ENCODE results near the gene PARD3. TPM values are rescaled to one million over a fixed set of nuclear protein-coding genes. Genes with fewer than 3 reads are reported as not detected.

PARD3 gene
- total RNA-seq, 1 experiment from 2014 or later, result 61.9 TPM

DNA sequence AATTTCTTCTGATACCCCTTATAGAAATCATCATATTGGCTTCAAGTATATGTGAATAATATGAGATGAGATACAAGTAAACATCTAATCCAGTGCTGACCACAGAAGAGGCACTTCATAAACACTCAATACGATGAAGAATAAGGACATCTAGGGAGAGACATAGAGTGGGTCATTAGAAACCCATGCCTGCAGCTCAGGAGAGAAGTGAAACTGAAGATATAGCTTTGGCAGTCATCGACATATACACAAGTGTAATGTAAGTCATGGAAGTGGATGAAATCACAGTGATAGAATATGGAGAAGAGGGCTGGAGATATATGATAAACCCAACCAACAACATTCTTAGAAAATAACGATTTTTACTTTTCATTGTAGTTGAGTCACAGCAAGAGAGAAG is 665.0 kb downstream of the PARD3 start:
- in situ Hi-C loops (cut with HindIII; ENCODE audit: low sequenced_read_pairs), result no loop called here
- DNase-seq (ENCODE audit: low spot score), result no peak

DNA sequence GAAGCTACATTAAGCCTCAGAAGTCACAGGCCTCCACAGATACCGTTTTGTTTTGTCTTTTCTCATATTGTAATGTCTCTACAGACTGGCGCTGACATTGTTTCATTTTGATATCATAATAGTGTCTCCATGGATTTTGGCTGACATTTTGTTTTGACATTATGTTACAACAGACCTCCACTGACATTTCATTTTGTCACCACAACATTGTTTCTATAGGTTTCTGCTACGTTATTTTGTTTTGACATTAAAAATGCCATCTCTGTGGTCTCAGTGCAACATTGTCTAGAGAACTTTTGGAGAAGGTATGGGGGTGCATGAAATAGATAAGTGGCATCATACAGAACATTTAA is 666.8 kb downstream of the PARD3 start:
- in situ Hi-C loops (cut with HindIII; ENCODE audit: low sequenced_read_pairs), result no loop called here
- DNase-seq (ENCODE audit: low spot score), result no peak

DNA sequence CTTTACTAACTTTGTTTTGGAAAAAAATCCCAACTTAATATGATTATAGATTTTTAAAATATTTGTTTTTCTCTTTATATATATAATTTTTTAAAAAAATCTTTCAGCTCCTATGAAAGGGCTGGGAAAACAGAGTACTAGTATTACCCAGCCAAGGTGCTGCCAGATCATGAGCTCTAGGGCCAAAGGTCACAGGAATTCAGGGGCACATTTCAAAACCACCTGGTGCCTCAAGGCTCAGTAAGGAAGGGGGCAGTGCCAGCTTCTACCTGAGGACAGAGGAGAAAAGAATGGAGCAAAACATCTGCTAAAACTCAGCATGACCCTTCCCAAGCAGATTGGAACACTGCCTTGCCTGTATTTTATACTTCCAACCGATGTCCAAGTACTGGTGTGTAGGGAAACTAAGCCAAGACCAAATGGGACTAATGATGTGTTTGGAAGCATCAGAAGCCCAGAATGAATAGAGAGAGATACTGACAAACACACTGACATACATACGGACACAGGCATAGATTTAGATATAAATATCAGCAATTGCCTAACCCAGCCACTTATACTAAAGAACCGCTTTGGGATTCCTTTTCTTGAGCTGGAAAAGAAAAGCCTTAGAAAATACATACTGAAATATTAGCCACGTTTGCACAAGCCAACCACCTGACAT is 667.3 kb downstream of the PARD3 start:
- in situ Hi-C loops (cut with HindIII; ENCODE audit: low sequenced_read_pairs), result no loop called here
- DNase-seq (ENCODE audit: low spot score), result no peak

DNA sequence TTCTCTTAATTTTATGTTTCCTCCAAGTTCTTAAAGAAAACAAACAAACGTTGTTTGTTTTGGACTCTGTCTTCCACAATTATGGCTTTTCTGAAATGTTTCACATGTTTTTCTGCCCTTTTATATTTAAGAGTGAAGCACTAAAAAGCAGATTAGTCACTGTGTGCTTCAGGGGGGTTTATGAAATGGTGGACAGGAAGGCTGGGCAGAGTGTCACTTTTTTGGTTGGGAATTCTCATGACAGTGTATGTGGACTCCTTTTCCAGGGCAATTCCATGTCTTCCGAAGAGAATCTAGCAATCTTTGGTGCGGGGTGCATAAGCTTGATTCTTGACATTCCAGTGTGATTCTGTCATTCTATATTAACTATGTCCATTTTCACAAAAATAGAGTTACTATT is 669.4 kb downstream of the PARD3 start:
- no peak for DNase-seq (ENCODE audit: low spot score)
- in situ Hi-C loops (cut with HindIII; ENCODE audit: low sequenced_read_pairs), result no loop called here

DNA sequence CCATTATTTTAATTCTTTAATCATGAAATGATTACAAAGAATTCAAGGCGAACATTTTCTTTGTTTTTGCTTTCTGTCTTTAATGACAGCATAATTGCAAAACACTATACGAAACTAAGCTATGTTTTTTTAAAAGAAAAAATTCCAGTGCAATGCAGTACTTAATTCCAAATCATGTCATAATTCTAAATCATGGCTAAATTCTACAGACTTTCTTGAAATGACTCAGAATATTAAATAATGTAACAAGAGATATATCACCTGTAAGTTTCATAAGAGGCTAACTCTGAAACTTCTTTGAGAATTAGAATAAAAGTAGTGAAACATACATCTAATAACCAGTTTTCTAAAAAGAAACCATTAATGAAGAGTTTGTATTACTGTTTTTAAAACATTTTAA is 671.6 kb downstream of the PARD3 start:
- in situ Hi-C loops (cut with HindIII; ENCODE audit: low sequenced_read_pairs), result no loop called here
- no peak for DNase-seq (ENCODE audit: low spot score)

DNA sequence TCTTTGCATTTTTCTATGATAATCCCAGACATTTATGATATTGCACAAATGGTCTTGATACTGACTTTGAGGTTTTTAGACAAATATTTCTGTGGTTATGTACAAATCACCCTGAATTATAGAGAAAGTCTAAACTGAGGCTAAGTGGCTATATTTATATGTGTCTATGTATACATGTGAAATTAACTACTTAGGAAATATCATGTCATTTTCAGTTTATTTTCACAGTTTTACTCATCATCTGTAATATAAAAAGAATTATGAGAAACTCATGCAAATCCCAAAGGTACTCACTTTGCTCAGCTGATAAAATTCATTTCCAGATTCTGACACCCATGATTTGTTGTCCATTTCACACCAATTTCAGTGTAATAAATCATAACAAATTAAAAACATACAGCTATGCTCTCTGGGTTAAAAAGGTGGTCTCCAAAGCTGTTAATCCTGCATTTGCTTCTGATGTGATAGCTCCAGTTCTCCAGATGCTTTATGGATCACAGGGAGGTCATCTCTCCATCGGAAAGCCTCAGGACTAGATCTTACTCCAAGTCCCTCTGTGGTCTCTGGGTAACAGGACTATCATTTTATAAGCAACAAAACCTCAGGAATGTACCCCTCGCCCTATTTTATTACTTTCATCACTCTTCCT is 673.9 kb downstream of the PARD3 start:
- DNase-seq (ENCODE audit: low spot score), result no peak
- in situ Hi-C loops (cut with HindIII; ENCODE audit: low sequenced_read_pairs), result no loop called here

DNA sequence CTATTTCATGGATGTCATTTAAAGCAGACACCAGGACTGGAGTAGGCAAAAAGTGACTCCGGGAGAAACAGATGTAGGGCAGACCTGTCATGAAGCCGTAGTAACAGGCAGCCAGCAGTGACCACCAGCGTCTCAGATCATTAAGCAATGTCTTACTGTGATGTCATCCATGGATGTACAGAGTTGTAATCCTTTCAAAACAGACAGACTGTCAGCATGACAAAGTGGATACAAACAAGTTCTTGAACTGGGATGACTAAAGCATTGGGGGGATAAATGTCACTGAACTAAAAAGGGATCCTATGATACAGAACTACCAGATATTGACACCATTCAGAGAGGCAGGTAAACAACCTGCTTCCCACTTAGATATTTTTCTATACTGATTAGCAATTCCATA is 675.5 kb downstream of the PARD3 start:
- in situ Hi-C loops (cut with HindIII; ENCODE audit: low sequenced_read_pairs), result no loop called here
- DNase-seq (ENCODE audit: low spot score), result no peak

DNA sequence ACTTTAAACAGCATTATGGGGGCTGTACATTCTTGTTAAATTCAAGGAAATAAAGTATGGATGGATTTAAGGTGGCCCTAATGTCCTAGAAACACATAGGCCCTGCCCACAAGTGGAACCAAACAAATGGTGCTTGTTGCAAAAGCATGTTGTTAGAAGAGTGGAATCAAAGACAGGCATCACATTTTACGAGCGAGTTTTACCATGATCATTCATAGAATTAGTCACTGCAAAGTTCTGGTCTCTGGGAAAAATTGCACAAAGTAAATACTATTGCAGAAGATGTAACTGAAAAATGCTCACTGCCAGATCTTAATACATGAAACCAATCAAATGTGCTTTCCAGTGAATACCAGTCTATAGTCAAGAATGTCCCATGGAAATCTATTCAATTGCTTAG is 677.1 kb downstream of the PARD3 start:
- in situ Hi-C loops (cut with HindIII; ENCODE audit: low sequenced_read_pairs), result no loop called here
- DNase-seq (ENCODE audit: low spot score), result no peak

DNA sequence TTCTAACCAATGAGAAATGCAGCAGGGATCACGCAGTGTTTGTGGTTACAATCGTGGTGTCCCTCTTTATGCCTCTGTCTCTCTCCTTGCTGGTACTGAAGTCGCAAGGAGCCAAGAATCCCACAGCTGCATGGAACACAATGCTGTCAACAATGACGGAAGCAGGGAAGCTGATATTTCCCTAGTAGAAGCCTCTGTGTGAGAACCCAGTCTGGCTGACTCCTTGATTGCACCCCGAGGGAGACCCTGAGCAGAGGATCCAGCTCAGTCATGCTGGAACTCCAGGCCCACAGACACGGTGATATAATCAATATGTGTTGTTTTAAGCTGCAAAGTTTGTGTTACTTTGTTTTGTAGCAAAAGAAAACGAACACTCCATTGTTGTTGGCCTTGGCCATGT is 677.9 kb downstream of the PARD3 start:
- DNase-seq (ENCODE audit: low spot score), result no peak
- in situ Hi-C loops (cut with HindIII; ENCODE audit: low sequenced_read_pairs), result no loop called here

DNA sequence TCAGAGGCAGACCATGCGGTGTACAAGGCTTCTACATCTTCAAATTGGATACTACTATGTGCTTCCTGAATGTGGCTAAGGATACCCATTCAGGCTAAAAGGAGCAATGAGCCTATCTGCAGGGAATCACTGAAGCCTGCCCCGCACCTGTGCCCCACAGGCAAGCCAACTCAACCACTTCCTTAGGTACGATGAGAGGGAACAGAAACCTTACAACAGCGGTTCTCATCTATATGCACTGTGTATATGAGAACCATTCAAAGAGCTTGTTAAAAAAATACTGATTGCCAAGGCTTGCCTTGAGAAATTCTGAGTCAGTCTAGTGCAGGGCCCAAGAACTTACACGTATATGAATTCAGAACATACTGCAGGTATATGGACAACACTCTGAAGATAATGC is 679.6 kb downstream of the PARD3 start:
- no peak for DNase-seq (ENCODE audit: low spot score)
- in situ Hi-C loops (cut with HindIII; ENCODE audit: low sequenced_read_pairs), result no loop called here

DNA sequence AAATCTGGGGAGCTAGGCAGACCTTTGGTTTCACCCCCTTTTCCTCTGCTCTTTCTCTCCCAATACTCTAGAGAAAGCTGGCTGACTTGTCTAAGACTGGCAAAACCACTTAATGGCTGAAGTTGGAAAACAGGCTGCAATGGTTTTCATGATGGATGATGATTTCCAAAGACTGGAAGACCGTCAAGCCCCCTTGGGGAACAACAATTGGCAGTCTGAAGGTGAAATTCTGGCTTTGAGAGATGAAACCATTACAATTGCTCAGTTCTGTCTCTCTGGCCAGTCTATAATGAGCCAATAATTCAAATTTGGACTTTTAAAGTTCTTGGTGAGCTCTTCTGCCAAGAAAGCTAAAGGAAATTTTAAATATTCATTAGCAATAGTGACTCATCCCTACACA is 680.5 kb downstream of the PARD3 start:
- DNase-seq (ENCODE audit: low spot score), result no peak
- in situ Hi-C loops (cut with HindIII; ENCODE audit: low sequenced_read_pairs), result no loop called here

DNA sequence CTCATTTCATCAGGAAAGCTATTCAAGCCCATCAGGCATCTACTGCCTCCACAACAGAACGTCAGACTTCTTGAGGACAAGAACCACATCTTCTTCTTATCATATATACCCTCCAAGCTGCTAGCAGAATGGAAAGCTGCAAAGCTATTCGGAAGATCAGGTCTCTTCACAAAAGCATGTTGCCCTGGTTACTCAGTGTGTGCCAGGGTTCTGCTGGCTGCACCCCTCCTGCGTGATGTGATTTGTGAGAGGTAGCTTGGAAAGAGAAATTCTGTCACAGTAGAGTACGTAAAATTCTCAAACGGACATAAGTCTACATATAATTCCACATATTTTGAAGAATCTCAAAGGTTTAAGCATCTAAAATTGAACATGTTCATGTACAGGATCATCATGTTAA is 681.7 kb downstream of the PARD3 start:
- no peak for DNase-seq (ENCODE audit: low spot score)
- in situ Hi-C loops (cut with HindIII; ENCODE audit: low sequenced_read_pairs), result no loop called here

DNA sequence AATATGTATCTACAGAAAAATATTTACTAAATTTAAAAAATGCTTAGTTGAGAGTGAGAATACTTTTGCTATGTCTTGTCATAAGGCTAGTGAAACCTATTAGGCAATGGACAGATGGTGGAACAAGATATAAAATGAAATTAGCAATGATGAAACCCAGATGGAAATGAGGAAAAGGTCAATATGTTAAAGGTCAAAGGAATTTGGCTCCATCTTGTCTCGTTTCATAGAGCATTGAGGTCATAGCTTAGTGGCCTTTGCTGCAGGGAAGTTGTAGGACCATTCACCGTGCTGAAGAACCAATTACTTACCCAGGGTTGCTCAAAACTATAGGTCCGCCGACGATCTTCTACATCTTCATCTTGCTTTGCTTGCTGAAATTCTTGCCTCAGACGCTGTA is 683.9 kb downstream of the PARD3 start:
- DNase-seq (ENCODE audit: low spot score), result no peak
- in situ Hi-C loops (cut with HindIII; ENCODE audit: low sequenced_read_pairs), result no loop called here

DNA sequence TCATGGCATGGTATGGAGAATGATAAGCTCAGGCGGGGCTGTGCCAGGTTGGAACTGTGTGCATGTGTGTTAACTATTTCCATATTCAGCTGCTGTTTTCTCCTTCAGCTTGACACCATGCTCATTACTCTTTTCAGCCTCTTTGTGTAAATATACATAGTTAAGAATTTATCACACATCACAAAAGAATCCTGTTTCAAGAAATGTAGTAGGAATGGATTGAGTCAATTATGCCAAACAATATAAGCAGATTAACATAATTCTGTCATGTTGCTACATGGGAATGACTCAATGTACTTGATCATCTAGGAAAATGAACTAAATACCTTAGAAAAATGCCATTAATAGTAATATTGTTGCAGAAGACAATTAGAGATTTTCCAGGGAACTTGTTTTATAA is 687.4 kb downstream of the PARD3 start:
- in situ Hi-C loops (cut with HindIII; ENCODE audit: low sequenced_read_pairs), result no loop called here
- DNase-seq (ENCODE audit: low spot score), result no peak

DNA sequence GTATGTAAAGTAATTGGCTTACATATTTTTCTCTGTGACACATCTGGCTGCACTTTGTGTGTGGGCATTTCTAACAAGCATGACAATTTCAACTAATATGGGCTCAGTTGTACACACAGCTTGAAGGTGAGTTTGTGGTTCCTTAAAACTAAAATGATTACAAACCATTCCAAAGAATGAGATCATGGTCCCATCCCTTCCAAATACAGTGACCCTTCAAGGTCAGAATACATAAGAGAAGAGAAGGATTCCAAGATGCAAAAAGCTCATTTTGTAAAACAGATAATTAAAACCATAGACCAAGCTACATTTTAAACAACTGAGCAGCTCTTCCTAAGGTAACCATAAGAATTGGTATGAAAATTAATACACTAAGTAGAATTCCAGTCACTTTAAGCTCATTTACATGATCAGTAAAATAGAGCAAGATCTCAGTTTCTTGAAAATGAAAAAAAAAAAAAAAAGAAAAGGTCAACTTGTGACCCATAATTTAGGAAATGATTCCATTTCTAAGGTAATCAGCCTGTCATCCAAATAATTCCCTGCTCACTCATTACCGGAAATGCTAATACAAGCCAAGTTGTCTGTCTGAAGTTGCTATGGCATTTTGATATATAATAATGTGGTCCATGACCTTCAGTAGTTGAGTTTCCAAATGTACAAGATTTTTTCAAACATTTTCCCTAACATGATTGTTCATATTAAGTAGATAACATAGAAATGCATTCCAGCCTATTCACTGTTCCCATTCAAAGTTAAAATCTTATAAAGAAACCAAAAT is 688.5 kb downstream of the PARD3 start:
- in situ Hi-C loops (cut with HindIII; ENCODE audit: low sequenced_read_pairs), result no loop called here
- DNase-seq (ENCODE audit: low spot score), result no peak

DNA sequence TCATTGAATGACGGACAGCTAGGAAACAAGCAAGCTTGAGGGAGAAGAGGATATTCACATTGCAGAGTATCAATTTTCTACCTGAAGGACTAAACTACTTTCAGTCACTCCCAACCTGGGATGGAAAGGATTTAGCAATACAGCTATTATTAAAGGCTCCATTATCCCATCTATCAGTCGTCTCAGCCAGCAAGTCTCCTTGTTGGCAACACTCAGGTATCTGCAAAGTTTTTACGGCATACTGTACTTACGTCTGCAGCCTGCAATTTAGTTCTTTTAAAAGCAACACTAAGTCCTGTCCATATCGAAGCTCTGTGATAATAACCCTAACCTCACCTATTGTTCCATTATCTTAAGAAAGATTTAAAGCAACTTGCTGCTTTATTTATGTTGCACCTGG is 689.4 kb downstream of the PARD3 start:
- no peak for DNase-seq (ENCODE audit: low spot score)
- in situ Hi-C loops (cut with HindIII; ENCODE audit: low sequenced_read_pairs), result no loop called here

DNA sequence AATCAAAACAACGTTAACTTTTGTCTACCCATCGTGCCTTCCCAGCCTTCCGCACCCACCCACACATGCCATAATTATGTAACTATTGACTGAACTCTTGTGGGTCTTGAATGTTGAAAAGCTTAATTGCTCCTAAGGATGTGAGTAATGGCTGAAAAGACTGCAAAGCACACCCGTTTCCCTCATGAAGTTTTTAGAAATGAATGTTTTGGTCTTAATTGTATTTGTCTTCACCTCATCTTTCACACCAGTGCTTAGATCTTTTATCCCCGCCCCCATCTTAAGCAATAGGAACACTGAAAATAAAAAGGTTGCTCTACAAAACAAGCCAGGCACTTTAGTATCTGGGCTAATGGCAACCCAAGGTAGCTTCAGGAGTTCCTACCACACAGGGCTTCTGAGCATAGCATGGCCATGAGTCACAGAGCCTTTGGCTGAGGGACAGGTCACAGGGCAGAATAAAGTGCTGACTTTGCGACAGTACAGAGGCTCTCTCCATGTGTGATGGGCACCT is 690.5 kb downstream of the PARD3 start:
- in situ Hi-C loops (cut with HindIII; ENCODE audit: low sequenced_read_pairs), result no loop called here
- no peak for DNase-seq (ENCODE audit: low spot score)

DNA sequence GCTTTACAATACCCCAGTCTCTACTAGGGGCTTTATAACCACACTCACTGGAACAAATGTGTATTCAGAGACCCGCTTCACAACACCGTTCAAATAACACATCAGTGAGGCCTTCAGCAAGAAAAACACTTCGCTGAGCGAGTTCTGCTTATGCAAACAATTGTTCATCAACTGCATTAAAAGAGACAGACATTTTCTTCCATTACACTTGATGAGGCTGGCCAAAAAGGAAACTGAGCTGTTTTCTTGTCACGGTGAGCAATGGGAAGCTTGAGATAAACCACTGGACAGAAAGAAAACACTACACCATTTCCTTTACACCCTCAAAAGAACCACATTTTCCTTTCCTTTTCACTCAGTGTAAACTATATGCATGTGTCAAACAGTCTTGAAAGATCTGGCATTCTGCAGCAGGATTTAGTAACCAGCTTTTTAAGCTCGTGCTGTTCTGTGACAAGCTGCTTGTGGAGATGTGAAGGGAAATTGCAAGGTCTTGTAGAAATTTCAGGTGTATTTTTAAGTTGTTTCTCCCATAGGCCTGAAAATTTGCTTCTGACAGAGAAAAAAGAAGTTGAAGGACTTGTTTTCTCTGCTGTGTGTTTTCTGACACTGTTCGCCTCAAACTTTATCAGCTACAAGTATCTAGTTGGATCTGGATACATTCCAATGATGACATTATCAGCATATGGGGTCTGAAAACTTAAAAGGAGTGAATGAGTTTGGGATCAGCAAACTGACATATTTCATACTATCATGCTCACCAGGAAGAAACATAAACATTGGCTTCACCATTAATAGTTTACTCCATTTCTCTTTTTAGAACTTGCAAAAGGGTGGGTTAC is 693.1 kb downstream of the PARD3 start:
- in situ Hi-C loops (cut with HindIII; ENCODE audit: low sequenced_read_pairs), result no loop called here
- no peak for DNase-seq (ENCODE audit: low spot score)

DNA sequence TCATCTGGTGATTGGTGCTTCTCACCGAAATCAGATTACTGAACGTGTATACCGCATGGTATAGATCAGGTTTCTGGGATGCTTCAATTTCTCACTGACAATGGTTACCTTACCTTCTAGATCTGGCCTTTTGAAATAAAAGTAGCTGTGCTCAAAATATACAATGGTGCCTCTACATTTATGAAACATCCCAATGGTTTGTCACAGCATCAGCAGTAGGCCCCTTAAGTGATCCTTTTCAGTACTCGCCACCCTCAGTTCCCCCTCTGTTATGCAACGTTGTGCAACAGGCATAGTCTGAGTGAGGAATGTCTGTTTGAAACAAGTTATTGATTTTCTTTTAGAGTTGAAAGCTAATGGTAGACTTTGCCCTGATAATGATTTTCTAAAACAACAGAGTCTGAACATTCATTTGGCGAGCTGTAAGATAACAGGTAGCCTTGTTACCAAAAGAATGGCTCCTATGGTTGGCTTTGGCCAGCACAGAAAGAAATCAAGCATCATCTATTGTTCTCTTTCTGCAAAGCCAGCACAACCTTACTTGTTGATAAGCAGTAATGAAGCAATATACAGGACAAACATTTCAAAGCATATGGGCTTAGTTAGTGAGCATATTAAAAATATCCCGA is 693.9 kb downstream of the PARD3 start:
- DNase-seq (ENCODE audit: low spot score), result no peak
- in situ Hi-C loops (cut with HindIII; ENCODE audit: low sequenced_read_pairs), result no loop called here

Measured in G401 (cell line).